NCI-H2196 treated with DMSO at 0.1 percent for 48 hours (cell line): ENCODE results near the gene UBE2K.
"Not testable (repeated sequence)": the region's sequence is repeated elsewhere in the genome, so short reads cannot be mapped to it uniquely, and the experiment has no call there.

Experiments used
- DNase-seq: peaks from one replicate; lab custom pipeline; 2025; ENCODE audit not compliant: unreplicated experiment; lab: John Stamatoyannopoulos, UW

Gene UBE2K

DNA sequence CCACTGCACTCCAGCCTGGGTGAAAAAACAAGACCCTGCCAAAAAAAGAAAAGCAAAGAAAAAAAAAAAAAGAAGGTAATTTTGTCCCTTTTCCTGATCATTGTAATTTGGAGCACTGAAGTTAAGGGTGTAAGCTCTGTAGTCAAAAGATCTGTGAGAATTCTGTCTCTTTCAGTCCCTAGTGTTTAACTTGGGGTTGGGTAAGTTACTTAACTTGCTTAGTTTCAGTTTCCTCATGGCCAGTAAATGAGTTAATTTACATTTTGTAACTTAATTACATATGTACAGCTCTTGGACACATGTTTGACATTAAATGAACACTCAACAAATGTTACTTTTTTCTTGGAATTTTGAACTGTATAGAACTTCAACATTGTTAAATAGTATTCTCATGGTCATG, 10.9 kb upstream of the UBE2K start:
- no peak for DNase-seq

DNA sequence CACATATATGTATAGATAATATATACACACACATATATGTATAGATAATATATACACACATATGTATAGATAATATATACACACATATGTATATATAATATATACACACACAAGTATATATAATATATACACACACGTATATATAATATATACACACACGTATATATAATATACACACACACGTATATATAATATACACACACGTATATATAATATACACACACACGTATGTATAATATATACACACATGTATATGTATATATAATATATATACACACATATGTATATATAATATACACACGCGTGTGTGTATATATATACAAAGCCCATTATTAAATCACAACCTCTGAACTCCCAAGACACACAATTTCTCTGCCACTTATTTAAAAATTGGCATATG, 8.0 kb upstream of the UBE2K start:
- DNase-seq = no peak

DNA sequence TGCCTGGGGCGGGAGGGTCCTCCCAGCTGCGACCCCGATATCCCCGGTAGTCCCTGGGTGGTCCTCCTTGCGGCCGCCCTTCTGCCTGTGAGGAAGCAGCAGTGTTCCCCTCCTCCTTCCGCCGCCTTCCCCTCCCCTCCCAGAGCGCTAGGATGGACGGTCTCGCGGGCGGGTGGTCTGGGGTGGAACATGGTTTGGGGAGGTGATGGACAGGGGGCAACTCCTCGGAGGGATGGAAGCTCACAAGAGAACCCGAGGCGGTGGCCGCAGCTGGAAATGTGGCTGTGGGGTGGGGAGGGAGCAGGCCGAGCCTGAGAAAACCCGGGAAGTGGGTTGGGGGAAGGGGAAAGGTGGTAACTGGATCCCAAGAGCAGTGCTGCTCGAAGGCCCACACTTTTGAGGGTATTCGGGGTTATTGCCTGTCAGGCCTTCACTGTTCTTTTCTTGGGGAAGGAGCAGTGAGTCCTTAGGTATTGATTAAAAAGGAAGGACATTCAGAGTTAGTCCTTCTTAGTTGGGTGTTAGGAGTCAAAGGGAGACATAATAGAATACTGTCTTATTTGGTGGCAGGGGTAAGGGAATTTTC, 581 bp downstream of the UBE2K start:
- DNase-seq = peak; percentile 18

DNA sequence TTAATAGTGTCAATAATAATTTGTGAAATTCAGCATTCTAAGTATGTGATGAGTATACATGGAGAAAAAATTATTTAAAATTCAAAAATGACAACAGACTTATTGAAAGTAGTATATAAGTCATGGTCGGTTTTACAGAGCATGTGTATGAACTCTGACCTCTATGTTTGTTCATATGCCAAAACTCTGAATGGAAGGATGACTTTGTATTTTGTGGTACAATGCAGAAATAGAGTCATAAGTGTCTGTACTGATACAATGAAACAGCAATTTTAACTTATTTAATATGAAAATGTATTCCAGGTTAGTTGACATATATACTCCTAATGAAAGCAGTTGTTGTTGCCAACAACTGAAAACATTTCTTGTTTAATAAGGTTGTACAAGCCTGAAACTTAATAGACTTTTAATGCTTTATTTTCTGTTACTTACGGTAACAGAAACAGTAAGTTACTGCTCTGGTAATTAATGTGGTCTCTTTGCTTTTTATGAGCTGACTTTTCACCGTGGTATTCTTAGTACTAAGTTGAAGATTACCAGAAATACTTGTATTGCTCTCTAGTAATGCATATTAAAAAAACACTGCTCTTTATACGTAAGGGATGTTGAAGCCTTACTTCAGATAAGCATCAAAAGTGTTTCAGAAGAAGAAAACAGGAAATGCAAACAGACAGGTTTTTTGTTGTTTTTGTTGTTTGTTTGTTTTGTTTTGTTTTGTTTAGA, 1.9 kb downstream of the UBE2K start:
- no peak for DNase-seq

DNA sequence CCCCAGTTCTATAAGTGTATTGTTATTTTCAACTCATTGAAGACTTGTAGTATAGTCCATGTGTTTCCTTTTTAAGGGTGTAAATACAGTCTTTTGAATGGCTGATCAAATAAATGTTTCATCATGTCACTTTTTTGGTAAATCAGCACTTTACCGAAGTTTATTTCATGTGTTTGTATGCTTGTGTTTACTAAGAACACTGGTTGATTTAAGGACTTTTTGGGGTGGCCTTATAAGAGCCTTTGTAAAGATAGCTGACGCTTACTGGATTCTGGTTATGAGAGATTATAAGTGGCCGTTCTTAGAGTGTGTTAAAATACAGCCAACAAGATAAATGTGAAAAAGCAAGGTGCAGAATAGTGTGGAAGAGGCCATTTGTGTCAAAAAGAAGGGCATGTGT, 2.6 kb downstream of the UBE2K start:
- DNase-seq = no peak

DNA sequence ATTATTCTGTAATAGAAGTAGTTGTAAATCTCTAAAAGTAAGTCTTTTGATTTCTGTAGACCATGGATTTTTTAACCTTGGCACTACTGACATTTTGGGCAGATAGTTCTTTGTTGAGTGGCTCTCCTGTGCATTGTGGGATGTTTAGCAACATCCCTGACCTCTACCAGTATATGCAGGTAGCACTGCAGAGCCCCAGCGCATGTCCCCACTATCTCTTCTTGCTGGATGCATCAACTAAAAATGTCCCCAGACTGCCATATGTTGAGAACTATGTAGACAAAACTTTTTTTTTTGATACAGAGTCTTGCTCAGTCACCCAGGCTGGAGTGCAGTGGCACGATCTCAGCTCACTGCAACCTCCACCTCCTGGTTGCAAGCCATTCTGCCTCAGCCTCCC, 4.8 kb downstream of the UBE2K start:
- DNase-seq = no peak

DNA sequence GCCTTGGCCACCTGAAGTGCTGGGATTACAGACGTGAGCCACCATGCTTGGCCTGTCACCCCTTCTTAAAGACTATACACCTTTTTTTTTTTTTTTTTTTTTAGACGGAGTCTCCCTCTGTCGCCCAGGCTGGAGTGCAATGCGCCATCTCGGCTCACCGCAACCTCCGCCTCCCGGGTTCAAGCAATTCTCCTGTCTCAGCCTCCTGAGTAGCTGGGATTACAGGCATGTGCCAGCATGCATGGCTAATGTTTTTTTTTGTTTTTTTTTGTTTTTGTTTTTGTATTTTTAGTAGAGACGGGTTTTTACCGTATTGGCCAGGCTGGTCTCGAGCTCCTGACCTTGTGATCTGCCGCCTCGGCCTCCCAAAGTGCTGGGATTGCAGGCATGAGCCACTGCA, 6.9 kb downstream of the UBE2K start:
- DNase-seq = not testable (repeated sequence)

DNA sequence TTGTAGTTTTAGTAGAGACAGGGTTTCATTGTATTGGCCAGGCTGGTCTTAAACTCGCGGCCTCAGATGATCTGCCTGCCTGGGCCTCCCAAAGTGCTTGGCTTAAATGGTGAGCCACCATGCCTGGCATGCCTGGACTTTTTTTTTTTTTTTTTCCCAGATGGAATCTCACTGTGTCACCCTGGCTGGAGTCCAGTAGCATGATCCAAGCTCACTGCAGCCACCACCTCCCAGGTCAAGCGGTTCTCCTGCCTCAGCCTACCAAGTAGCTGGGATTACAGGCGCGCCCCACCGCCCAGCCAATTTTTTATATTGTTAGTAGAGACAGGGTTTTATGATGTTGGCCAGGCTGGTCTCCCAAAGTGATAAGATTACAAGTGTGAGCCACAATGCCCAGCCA, 8.4 kb downstream of the UBE2K start:
- no peak for DNase-seq

DNA sequence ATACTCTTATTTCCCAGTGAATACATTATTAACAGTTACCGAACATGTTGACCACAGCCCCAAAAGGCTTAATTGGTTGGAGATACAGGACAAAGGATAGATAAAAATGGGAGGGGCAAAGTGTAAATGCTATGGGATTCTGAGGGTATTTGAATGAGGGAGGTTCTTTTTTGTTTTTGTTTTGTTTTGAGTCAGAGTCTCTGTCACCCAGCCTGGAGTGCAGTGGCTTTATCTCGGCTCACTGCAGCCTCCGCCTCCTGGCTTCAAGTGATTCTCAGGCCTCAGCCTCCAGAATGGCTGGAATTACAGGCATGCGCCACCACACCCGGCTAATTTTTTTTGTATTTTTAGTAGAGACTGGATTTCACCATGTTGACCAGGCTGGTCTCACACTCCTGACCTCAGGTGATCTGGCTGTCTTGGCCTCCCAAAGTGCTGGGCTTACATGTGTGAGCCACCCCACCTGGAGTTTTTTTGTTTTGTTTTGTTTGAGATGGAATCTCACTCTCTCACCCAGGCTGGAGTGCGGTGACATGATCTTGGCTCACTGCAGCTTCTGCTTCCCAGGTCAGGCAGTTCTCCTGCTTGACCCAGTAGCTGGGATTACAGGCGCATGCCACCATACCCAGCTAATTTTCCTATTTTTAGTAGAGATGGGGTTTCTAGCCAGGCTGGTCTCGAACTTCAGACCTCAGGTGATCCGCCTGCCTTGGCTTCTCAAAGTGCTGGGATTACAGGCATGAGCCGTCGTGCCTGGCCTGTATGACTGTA, 9.0 kb downstream of the UBE2K start:
- DNase-seq = peak; percentile 3

DNA sequence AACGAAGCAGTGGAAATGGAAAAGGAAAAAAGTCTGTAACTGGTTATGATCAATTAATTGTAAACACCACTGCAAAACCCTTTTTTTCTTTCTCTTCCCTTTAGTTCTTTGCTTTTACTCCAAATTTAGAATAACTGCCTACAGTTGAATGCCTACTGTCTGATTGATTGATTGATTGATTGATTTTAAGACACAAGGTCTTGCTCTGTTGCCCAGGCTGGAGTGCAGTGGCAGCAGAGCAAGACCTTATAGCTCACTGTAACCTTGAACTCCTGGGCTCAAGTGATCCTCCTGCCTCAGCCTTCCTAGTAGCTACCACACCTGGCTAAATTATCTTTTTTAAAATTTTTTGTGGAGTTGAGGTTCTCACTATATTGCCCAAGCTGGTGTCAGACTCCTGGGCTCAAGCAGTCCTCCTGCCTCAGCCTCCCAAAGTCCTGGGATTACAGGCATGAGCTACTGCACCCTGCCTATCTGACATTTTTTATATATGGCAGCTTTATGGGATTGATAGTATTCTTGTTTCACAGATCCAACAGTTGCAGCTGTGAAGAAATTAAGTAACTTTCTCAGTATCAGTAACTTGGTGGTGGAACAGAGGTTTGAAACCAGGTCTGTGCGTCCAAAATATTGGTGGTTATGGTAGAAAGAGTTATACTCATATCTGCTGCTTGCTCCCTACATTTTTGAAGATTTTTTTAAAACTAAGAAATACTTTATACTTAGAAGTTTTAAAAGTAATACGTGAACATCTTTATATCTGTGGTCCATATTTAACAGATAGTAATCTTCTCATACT, 12.4 kb downstream of the UBE2K start:
- no peak for DNase-seq

DNA sequence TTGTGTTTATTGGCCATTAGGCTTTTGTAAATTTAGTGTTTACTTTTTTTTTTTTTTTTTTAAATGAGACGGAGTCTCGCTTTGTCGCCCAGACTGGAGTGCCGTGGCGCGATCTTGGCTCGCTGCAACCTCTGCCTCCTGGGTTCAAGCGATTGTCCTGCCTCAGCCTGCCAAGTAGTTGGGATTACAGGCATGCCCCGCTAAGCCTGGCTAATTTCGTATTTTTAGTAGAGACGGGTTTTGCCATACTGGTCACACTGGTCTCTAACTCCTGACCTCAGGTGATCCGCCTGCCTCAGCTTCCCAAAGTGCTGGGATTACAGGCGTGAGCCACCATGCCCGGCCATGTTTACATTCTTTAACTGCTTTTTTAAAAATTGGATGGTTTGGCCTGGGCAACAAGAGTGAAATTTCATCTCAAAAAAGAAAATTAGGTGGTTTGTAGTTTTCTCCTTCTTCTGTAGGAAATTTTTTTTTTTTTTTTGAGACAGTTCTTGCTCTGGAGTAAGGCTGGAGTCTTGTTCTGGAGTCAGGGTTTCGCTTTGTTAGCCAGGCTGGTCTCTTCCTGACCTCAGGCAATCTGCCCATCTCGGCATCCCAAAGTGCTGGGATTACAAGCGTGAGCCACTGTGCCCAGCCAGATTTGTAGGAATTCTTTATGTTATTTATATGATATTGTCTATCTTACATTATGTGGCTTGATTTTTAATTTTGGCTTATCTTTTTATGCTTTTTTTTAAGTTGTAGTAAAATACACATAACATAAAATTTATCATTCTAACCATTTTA, 15.1 kb downstream of the UBE2K start:
- no peak for DNase-seq

DNA sequence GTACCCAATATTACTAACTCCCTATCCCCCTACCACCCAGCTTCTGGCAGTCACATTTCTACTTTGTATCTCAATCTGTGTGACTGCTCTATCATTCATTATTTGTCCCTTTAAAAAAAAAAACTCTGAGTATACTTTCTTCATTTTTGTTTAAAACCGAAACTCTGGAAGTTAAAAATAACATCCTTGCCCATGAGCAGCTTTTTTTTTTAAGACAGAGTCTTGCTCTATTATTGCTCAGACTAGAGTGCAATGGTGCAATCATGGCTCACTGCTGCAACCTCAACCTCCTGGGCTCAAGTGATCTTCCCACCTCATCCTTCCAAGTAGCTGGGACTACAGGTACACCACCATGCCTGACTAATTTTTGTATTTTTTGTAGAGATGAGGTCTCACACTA, 15.8 kb downstream of the UBE2K start:
- no peak for DNase-seq

DNA sequence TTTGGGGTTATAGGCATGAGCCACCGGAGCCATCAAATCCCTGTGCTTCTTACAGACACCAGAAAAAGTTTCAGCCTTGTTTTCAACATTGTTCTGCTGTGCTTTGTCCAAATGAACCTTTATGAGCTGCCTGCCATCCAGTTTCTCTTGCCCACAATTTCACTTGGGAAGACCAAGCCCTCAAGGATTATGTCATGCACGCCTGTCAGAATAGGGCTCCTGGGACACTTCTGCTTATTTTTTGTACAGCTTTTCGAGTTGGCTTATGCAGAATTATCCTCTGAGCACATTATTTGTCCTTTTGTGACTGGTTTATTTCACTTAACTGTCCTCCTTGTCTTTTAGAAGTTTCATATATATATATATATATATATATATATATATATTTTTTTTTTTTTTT, 16.2 kb downstream of the UBE2K start:
- DNase-seq = no peak

DNA sequence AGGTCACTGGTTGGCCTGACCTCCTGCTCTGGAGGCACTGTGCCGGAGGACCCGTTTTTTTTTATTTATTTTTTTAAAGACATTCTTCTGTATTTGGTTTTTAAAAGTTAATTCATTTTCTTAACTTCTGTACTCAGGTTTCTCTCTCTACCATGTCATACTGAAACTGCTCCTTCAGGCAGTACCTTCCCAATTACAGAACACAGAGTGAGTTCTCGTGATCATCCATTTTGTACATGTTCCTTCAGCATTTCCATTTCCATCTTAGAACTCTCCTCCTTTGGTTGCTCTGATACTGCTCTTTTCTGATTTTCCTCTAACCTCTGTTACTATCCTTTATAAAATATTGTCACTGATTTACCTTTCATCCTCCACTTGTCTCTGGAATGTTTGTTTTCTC, 17.9 kb downstream of the UBE2K start:
- DNase-seq = no peak

DNA sequence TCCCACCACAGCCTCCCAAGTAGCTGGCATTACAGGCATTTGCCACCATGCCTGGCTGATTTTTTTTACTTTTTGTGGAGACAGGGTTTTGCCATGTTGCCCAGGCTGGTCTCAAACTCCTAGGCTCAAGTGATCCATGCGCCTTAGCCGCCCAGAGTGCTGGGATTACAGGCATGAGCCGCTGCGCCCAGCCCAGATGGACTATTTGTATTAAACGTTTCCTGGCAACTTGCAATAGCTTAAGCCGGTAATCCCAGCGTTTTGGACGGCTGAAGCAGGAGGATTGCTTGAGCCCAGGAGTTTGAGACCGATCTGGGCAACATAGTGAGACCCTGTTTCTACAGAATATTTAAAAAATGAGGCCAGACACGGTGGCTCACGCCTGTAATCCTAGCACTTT, 18.4 kb downstream of the UBE2K start:
- DNase-seq = no peak

DNA sequence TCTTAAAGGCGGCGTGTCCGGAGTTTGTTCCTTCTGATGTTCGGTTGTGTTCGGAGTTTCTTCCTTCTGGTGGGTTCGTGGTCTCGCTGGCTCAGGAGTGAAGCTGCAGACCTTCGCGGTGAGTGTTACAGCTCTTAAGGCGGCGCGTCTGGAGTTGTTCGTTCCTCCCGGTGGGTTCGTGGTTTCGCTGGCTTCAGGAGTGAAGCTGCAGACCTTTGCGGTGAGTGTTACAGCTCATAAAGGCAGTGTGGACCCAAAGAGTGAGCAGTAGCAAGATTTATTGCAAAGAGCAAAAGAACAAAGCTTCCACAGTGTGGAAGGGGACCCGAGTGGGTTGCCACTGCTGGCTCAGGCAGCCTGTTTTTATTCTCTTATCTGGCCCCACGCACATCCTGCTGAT, 19.8 kb downstream of the UBE2K start:
- not testable (repeated sequence) for DNase-seq

DNA sequence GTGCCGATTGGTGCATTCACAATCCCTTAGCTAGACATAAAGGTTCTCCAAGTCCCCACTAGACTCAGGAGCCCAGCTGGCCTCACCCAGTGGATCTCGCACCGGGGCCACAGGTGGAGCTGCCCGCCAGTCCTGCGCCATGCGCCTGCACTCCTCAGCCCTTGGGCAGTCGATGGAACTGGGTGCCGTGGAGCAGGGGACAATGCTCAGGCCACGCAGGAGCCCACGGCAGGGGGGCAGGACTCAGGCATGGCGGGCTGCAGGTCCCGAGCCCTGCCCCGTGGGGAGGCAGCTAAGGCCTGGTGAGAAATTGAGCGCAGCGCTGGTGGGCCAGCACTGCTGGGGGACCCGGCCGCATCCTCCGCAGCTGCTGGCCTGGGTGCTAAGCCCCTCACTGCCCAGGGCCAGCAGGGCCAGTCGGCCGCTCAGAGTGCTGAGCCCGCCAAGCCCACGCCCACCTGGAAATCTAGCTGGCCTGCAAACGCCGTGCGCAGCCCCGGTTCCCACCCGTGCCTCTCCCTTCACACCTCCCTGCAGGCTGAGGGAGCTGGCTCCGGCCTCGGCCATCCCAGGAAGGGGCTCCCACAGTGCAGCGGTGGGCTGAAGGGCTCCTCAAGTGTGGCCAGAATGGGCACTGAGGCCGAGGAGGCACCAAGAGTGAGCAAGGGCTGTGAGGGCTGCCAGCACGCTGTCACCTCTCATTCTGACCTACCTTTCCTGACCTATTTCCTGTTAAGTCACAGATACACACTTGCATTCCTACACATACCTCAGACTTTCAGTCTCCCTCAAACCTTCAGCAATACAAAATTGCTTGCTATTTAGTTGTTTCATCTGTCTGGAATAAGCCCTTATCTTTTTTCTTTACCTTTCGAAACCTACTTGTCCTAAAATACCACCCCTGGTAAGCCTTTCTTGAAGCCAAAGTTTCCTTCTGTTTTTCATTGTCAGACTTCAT, 20.7 kb downstream of the UBE2K start:
- DNase-seq = no peak

DNA sequence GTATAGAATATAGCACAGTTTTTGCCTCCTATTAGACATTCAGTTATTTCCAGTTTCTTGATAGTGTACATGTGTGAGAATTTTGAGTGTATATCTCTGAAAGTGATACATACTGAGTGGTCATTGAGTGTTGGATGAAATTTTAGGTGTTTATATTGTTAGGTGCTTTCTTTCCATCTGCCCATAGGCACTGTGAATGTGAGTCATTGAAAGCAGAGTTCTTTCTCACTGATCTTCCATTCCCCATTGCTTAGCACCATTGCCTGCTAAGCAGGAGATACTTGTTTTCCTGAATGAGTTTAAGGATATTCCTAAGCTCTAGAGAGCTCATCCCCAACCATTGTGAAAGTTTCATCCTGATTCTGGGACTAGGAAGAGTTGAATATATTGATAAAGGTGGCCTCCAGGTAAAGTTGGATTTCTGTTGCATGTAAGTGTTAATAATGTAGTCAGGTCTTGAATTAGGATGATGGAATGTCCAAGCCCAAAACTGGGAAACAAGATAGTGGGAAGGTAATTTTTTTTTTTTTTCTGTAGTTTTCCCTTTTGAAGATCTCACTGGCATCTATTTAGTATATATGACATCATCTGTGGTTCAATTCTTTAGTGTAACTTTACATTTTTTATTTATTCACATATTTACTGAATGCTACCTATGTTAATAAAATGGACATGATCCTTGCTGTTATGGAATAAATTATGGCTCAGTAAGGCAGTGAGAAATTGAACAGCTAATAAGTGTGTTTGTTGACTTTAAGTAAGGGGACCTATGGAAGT, 22.1 kb downstream of the UBE2K start:
- no peak for DNase-seq

DNA sequence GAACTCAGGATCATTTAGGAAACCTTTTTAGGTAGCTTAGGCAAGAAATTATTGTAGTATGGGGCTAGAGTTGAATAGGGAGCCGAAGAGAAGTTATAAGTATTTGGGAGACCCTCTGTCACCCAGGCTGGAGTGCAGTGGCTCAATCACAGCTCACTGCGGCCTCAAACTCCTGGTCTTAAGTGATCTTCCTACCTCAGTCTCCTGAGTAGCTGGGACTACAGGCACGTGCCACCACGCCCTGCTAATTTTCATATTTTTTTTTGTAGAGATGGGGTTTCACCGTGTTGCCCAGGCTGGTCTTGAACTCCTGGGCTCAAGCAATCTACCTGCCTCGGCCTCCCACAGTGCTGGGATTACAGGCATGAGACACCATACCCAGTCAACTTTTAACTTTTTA, 23.3 kb downstream of the UBE2K start:
- not testable (repeated sequence) for DNase-seq
